ENCODE results near the gene PSME1.

GRCh38 chr14:24135834-24136683 is at the start of gene PSME1:
- TF ChIP-seq CTCF (IDR thresholded peaks at IDR 0.05) (peak in 1 of 3 donors; percentile 1), POLR2A (IDR thresholded peaks at IDR 0.05) (no peak)
